ENCODE results near the gene RAB3C.

RAB3C gene

GRCh38 chr5:58891086-58891970 lies 308.5 kb downstream of the RAB3C start:
- DNase-seq, result peak; percentile 52 to 59

DNA sequence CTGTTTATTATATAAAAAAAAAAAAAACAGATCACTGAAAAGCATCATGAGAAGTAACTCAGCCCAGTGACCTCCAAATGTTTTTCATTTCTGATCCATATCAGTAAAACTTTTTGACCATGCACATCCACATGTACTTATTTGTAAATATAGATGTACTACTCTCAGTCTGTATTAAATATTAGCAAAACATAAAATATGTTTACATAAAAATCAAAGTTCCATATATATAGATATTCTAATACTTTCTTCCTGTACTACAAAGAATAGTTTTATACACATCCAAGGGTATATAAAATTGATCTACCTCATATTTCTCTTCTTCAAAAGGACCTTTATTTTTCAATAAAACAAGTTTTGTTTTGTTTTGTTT lies 309.1 kb downstream of the RAB3C start:
- DNase-seq, result no peak

- DNase-seq, result no peak
Measured at GRCh38 chr5:58893551-58893950, 310.7 kb downstream of the RAB3C start.

DNA sequence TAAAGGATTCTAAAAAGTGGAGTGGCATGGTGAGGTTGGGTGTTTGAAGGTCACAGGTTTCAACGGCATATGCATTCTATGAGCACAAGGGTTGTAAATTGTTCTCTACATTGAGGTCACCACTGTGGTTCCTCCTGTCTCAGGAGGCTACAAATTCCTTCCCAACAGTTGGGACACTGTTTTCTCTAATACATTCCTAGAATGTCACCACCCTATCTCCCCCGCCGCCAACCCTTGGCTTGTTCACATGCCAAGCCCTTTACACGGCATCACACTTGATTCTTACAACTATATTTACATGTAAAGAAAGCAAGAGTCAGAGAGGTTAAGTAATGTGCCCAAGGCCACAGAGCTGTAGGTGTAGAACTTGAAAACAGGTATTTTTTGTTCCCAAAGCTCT lies 315.1 kb downstream of the RAB3C start:
- no peak for DNase-seq

DNA sequence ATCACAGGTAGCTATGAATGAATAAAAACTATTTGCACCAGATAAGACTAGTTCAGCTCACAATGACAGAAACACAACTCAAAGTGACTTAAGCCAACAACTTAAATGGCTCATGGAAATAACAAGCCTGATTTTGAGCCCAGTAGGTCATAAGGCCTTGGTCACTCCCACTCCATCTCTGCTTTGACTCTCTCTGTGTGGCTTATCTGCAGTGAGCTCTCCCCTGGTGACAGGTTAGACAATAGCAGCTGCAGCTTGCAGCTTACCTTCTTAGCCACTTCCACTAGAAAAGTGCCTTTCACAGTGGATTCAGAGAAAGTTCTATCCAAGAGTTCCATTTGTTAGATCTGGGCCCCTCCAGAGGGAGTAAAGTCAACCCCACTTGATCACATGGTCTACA lies 315.7 kb downstream of the RAB3C start:
- no peak for DNase-seq

- no peak for DNase-seq
Measured at GRCh38 chr5:58901271-58901670, 318.4 kb downstream of the RAB3C start.

DNA sequence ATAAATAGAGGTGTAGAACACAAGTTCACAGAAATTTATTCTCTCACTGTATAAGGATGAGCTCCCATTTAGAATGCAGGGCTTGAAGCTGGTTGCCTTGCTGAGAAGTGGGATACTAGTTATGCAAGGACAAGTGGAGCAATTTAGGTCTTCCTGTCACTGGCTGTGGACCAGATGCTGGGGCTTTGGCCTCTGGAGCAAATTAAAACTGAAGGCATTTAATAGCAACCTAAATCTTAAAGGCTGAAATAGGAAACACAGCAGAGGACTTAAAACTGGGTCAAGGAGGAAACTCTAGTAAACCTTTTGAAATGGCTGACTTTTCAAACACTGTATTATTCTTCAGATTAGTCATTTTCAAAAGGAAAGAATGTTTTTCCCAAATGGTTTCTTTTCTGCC lies 319.4 kb downstream of the RAB3C start:
- DNase-seq, result no peak

GRCh38 chr5:58902765-58903164 lies 319.9 kb downstream of the RAB3C start:
- peak in 1 of 2 experiments; percentile 13 for DNase-seq

DNA sequence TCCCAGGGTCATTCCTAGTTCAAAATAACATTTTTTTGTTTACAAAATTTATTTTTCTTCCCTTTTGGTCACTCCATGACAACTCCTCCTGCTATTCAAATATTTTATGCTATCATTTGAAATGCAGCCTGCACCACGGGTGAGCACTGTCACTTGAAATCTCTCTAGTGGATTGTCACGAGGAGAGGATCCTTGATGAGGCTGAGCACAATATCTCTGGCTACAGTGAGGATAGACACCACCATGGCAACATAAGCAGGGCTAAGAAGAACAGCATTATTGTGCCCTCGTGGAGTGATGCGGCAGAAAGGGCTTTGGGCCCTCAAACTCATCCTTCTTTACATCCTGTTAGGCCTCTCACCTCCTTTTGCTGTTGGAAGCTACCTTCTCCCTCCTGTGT lies 321.9 kb downstream of the RAB3C start:
- DNase-seq, result no peak

DNA sequence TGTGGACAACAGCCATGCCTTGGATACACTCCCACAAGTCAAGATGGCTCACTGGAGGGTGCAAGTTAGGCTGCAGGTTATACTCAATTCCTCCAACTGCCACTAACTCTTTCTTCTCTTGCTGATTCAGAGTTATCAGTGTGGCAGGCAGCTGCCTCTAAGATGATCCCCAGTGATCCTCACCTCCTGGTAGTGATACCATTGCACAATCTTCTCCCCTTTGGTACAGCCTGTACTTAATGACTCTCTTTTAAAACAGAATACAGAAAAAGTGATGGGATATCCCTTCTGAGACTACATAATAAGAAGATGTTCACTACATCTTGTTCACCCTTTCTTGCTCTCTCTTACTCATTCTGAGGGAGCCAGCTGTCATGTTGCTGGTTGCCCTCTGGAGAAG lies 323.1 kb downstream of the RAB3C start:
- DNase-seq, result no peak

Data from AML-193 (cell line).